Right atrium auricular region (tissue), 2 donors: ENCODE results near the gene NES. TPM values are rescaled to one million over a fixed set of nuclear protein-coding genes. Genes with fewer than 3 reads are reported as not detected.

Experiments
- DNase-seq: peaks from one replicate; pipeline ENCODE4 v3.0.0-alpha.2; 2019; ENCODE audit warnings: low spot score
- H3K27ac ChIP-seq, 2 donors: fragments of 200-600 bp; sonication (generic); 1 replicate in 1 of 2; 2 replicates in 1 of 2; pipeline ENCODE4 v1.5.1; 2016 to 2019
- H3K27me3 ChIP-seq, 2 donors: fragments of 200-600 bp; sonication (generic); one replicate each; pipeline versions ENCODE4 v1.5.1 to v1.6.0; 2017 to 2019
- H3K36me3 ChIP-seq: fragments of 200-600 bp; sonication (generic); one replicate; pipeline ENCODE4 v1.5.1; 2016
- H3K4me1 ChIP-seq, 2 donors: fragments of 200-600 bp; sonication (generic); one replicate each; pipeline versions ENCODE4 v1.5.1 to v1.6.0; 2017 to 2019
- H3K4me3 ChIP-seq, 2 donors: fragments of 200-600 bp; sonication (generic); 1 replicate in 1 of 2; 2 replicates in 1 of 2; pipeline ENCODE4 v1.5.1; 2017 to 2019; ENCODE audit warnings: mild to moderate bottlenecking in 1 of 2, moderate library complexity in 1 of 2
- H3K9me3 ChIP-seq, 2 donors: fragments of 200-600 bp; sonication (generic); one replicate each; pipeline ENCODE4 v1.5.1; 2019
- total RNA-seq, 2 donors: library from RNA; depleted of rRNA; stranded (reverse); fragments of >200 nt; gene quantifications; one replicate each; pipeline ENCODE4 v1.1.0, GENCODE V29; 2016
- TF ChIP-seq, protein P1 (sequence below), 2 donors: fragments of 200-600 bp; sonication (generic); IDR thresholded peaks; one replicate each; pipeline ENCODE4 v1.5.1; 2019; ENCODE audit warnings: antibody characterized with exemption in 2 of 2

NES gene
- total RNA-seq, 2 donors from 2014 or later = 134 to 173 TPM

DNA sequence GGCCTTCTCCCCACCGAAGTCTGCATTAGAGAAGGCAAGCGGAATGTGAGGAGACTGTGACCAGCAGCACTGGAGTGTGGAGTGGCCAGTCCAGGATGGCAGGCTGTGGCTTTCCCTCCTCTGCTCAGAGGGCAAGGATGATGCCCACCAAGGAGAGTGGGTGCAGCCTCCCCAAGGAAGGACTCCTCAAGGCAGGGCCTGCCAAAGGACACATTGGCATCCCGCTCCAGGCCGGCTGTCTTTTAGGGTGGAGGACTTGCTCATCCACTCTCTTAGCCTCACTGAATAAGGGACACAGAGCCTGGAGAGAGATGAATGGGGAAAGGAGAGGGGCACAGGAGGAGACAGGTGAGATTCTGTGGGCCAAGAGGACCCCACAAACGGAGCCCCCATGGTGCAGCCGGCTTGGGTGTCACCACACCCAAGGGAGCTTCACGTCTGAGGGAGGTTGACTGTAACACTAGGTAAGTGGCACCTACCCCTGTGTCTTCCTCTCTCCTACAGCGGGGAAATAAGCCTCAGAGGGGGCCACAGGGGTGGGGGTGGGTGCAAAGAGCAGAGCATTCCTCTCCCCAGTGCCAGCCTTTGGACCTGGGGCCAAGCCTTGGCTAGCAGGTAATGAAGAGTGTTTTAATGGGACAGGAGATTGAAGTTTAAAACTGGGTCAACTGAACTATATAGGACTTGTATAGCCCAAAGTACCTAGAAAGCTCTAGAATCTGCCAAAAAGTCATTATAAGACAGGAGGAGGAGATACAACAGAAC, 4.2 kb upstream of the NES start:
- H3K36me3 ChIP-seq = no peaks in the 10 kb centered on the region
- no peak for DNase-seq
- no peaks in the 10 kb centered on the region for H3K9me3 ChIP-seq
- no peak overlapping the region for H3K27ac ChIP-seq
- no peak overlapping the region for H3K4me3 ChIP-seq
- H3K27me3 ChIP-seq = no peaks in the 10 kb centered on the region
- TF ChIP-seq, protein P1, sequence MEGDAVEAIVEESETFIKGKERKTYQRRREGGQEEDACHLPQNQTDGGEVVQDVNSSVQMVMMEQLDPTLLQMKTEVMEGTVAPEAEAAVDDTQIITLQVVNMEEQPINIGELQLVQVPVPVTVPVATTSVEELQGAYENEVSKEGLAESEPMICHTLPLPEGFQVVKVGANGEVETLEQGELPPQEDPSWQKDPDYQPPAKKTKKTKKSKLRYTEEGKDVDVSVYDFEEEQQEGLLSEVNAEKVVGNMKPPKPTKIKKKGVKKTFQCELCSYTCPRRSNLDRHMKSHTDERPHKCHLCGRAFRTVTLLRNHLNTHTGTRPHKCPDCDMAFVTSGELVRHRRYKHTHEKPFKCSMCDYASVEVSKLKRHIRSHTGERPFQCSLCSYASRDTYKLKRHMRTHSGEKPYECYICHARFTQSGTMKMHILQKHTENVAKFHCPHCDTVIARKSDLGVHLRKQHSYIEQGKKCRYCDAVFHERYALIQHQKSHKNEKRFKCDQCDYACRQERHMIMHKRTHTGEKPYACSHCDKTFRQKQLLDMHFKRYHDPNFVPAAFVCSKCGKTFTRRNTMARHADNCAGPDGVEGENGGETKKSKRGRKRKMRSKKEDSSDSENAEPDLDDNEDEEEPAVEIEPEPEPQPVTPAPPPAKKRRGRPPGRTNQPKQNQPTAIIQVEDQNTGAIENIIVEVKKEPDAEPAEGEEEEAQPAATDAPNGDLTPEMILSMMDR (IDR thresholded peaks at IDR 0.05) = no peak
- H3K4me1 ChIP-seq = peaks cover 0 to 16% of the 10 kb centered on the region in 2 donors

GRCh38 chr1:156680056-156680455, 2.8 kb upstream of the NES start:
- TF ChIP-seq, protein P1 (IDR thresholded peaks at IDR 0.05) = no peak
- H3K27me3 ChIP-seq = no peaks in the 10 kb centered on the region
- H3K36me3 ChIP-seq = peaks cover 1% of the 10 kb centered on the region
- no peak for DNase-seq
- H3K27ac ChIP-seq = no peak overlapping the region
- no peaks in the 10 kb centered on the region for H3K9me3 ChIP-seq
- H3K4me3 ChIP-seq = no peak overlapping the region
- peaks cover 0 to 27% of the 10 kb centered on the region in 2 donors for H3K4me1 ChIP-seq

GRCh38 chr1:156677616-156678596, 699 bp upstream of the NES start:
- H3K9me3 ChIP-seq = no peaks in the 10 kb centered on the region
- H3K27ac ChIP-seq = peak overlapping the region; percentile 90 to 96
- peaks cover 0 to 48% of the 10 kb centered on the region in 2 donors for H3K4me1 ChIP-seq
- peaks cover 15% of the 10 kb centered on the region for H3K36me3 ChIP-seq
- H3K4me3 ChIP-seq = peak overlapping the region; percentile 71 to 72
- TF ChIP-seq, protein P1 (IDR thresholded peaks at IDR 0.05) = peak; percentile 73 to 90
- DNase-seq = peak; percentile 77
- H3K27me3 ChIP-seq = no peaks in the 10 kb centered on the region

DNA sequence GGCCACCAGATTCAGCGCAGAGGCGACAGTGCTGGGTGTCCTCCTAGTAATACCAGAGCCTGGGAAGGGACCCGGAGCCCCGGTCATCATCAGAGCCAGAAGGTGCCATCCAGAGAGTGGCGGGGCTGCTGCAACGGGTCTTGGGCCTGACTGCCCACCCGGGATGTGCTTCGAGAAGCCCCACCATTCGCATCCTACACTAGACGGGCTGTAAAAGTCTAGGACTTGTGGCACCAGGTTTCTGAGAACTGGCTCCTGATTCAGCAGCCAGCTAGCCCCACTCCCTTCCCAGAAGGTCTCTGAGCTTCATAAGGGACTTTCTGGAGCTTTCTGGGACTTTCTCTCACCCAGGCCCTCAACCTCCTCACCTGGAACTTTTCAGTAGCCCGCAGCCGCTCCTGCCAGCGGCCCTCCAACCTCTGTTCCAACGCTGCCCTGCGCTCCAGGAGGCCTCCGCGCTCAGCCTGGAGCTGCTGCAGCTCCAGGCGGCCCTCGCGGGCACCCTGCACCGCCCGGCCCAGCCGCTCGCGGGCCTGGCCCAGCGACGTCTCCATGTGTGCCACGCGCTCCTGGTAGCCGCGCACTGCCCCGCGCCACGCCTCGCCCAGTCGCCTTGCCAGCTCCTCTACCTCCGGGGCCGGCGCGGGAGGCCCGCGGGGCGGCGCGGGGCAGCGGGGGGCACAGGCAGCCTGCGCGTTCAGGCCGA, 940 bp downstream of the NES start:
- Histone ChIP-seq H3K27me3 (no peaks in the 10 kb centered on the region), H3K4me1 (peaks cover 0 to 55% of the 10 kb centered on the region in 2 donors)
- TF ChIP-seq, protein P1 (IDR thresholded peaks at IDR 0.05) = no peak

More for the DNA sequence above, 940 bp downstream of the NES start:
- Histone ChIP-seq H3K4me3 (peak overlapping the region; percentile 71 to 72), H3K9me3 (no peaks in the 10 kb centered on the region), H3K36me3 (peaks cover 31% of the 10 kb centered on the region), H3K27ac (peak overlapping the region; percentile 90 to 96)
- no peak for DNase-seq
